ENCODE results near the gene ZFPM1. TPM values are rescaled to one million over a fixed set of nuclear protein-coding genes. Genes with fewer than 3 reads are reported as not detected.

The ZFPM1 gene
- total and polyA plus RNA-seq, 12 donors = 0.37 to 23.8 (median 3.5) TPM

DNA sequence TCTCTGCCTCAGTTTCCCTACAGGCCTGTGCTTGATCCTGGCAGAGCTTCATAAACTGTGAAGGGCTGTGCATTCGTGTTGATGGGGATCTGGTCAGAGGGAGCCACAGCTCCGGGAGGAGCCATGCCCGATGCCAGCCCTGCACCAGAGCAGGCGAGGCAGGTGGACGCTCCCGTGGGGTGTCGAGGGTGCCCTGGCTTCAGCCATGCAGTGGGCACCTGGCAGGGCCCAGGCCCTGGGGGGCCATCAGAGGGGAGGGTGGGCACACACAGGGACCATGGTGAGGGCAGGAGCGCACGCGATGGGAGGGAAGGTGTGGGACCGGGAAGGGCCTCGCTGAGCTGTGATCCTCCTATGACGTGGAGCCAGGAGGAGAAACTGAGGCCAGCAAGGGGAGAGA, 22.0 kb downstream of the ZFPM1 start:
- TF ChIP-seq, protein P1, sequence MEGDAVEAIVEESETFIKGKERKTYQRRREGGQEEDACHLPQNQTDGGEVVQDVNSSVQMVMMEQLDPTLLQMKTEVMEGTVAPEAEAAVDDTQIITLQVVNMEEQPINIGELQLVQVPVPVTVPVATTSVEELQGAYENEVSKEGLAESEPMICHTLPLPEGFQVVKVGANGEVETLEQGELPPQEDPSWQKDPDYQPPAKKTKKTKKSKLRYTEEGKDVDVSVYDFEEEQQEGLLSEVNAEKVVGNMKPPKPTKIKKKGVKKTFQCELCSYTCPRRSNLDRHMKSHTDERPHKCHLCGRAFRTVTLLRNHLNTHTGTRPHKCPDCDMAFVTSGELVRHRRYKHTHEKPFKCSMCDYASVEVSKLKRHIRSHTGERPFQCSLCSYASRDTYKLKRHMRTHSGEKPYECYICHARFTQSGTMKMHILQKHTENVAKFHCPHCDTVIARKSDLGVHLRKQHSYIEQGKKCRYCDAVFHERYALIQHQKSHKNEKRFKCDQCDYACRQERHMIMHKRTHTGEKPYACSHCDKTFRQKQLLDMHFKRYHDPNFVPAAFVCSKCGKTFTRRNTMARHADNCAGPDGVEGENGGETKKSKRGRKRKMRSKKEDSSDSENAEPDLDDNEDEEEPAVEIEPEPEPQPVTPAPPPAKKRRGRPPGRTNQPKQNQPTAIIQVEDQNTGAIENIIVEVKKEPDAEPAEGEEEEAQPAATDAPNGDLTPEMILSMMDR (IDR thresholded peaks at IDR 0.05) = no peak
- no peak for TF ChIP-seq POLR2A (IDR thresholded peaks at IDR 0.05)
- H3K27me3 ChIP-seq = no peaks in the 10 kb centered on the region
- H3K4me1 ChIP-seq (replicated peaks in 1 of 2) = peaks cover 0 to 7% of the 10 kb centered on the region in 2 donors
- no peak overlapping the region for H3K4me3 ChIP-seq
- WGBS, 4 donors = 91 to 94% (median 93%) methylated on average over 6 to 13 of the region's 13 CpGs
- H3K9me3 ChIP-seq (replicated peaks in 1 of 3) = no peaks in the 10 kb centered on the region
- intact Hi-C loops (cut with DNase I) = no loop called here
- DNase-seq = no peak
- no peaks in the 10 kb centered on the region for H3K36me3 ChIP-seq (replicated peaks in 1 of 2)
- no peak overlapping the region for H3K27ac ChIP-seq

- no peaks in the 10 kb centered on the region for H3K27me3 ChIP-seq
- H3K27ac ChIP-seq = no peak overlapping the region
- H3K36me3 ChIP-seq (replicated peaks in 1 of 2) = no peaks in the 10 kb centered on the region
- H3K9me3 ChIP-seq (replicated peaks in 1 of 3) = no peaks in the 10 kb centered on the region
- intact Hi-C loops (cut with DNase I) = no loop called here
- no peak for DNase-seq
- peaks cover 0 to 7% of the 10 kb centered on the region in 2 donors for H3K4me1 ChIP-seq (replicated peaks in 1 of 2)
- WGBS, 4 donors = 77 to 89% (median 83%) methylated on average over 11 to 14 of the region's 14 CpGs
- no peak overlapping the region for H3K4me3 ChIP-seq
- TF ChIP-seq, protein P1 (IDR thresholded peaks at IDR 0.05) = no peak
- TF ChIP-seq POLR2A (IDR thresholded peaks at IDR 0.05) = no peak
These were observed 23.1 kb downstream of the ZFPM1 start for GRCh38 chr16:88476203-88476602.

GRCh38 chr16:88476817-88477397, 23.8 kb downstream of the ZFPM1 start:
- intact Hi-C loops (cut with DNase I) = no loop called here
- Histone ChIP-seq H3K4me1 (replicated peaks in 1 of 2) (peaks cover 0 to 7% of the 10 kb centered on the region in 2 donors), H3K4me3 (no peak overlapping the region), H3K36me3 (replicated peaks in 1 of 2) (no peaks in the 10 kb centered on the region), H3K27me3 (no peaks in the 10 kb centered on the region), H3K9me3 (replicated peaks in 1 of 3) (no peaks in the 10 kb centered on the region), H3K27ac (no peak overlapping the region)
- no peak for DNase-seq
- no peak for TF ChIP-seq POLR2A (IDR thresholded peaks at IDR 0.05)
- TF ChIP-seq, protein P1 (IDR thresholded peaks at IDR 0.05) = no peak
- WGBS, 4 donors = 95 to 96% (median 96%) methylated on average over 25 to 26 of the region's 26 CpGs

DNA sequence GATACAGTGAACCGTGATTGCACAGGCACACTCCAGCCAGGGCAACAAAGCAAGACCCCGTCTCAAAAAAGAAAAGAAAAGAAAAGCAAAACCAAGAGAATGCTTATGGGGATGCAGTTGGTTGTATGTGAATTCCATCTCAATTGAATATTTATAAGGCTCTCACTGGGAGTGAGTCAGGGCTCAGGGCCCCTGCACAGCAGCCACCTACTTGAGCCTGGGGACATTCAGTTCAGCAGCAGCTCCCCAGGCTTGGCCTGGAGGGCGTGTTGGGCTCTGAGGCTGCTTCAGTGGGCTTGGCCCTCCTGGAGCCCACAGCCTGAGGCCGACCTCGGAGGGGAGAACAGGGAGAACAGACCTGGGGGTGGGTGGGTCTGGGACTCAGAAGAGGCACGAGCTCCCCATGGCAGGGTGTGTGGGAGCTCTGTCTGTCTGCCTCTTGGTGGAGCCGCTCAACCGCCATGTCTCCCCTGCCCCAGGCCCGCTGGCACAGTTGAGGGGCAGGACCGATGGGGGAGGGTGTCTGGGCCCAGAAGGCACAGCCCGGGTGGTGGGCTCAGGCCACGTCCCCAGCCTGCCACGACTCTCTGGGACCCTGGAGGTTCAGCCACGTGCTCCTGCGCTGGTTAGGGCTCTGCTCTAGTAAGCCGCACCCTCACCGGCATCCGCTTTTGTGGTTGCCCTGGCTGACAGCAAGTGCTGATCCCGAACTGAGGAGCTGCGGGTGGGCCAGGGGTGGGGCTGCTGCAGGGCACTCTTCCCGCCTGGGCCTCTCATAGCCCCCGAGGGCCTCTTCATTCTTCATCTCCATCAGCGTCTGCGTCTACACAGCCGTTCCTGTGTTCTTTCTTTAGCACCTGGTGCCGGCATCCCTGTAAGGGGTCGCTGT, 24.8 kb downstream of the ZFPM1 start:
- intact Hi-C loops (cut with DNase I) = no loop called here
- Histone ChIP-seq H3K4me3 (no peak overlapping the region), H3K4me1 (replicated peaks in 1 of 2) (peaks cover 0 to 7% of the 10 kb centered on the region in 2 donors), H3K27me3 (no peaks in the 10 kb centered on the region), H3K9me3 (replicated peaks in 1 of 3) (no peaks in the 10 kb centered on the region), H3K36me3 (replicated peaks in 1 of 2) (no peaks in the 10 kb centered on the region), H3K27ac (no peak overlapping the region)
- DNase-seq = no peak
- TF ChIP-seq, protein P1 (IDR thresholded peaks at IDR 0.05) = no peak
- TF ChIP-seq POLR2A (IDR thresholded peaks at IDR 0.05) = no peak
- 69 to 82% (median 77%) methylated on average over 12 to 27 of the region's 27 CpGs for WGBS, 4 donors
